HG02938 (cell line): Measurements from ENCODE around the gene NFATC1.
A peak's percentile ranks its signal among the peaks of the same experiment; 100 is the strongest.

Experiments used
- ATAC-seq: cut with Tn5 transposase; IDR thresholded peaks from one replicate; pipeline ENCODE4 v1.9.1; 2021; ENCODE audit warnings: mild to moderate bottlenecking, moderate library complexity; ENCODE audit not compliant: unreplicated experiment

NFATC1 gene

GRCh38 chr18:79402977-79403722 lies 7.4 kb downstream of the NFATC1 start:
- ATAC-seq: no peak

- no peak for ATAC-seq
Observed at GRCh38 chr18:79403723-79404566, 8.2 kb downstream of the NFATC1 start.

GRCh38 chr18:79404567-79404910 lies 8.8 kb downstream of the NFATC1 start:
- no peak for ATAC-seq

- ATAC-seq: no peak
Observed at GRCh38 chr18:79405019-79405780, 9.5 kb downstream of the NFATC1 start.

- peak; percentile 57 for ATAC-seq
Observed at GRCh38 chr18:79405781-79406575, 10.2 kb downstream of the NFATC1 start.

- no peak for ATAC-seq
Observed at GRCh38 chr18:79406708-79407107, 11.0 kb downstream of the NFATC1 start.

- no peak for ATAC-seq
Observed at GRCh38 chr18:79409313-79409712, 13.6 kb downstream of the NFATC1 start.

- ATAC-seq: no peak
Observed at GRCh38 chr18:79410171-79410641, 14.5 kb downstream of the NFATC1 start.

- no peak for ATAC-seq
Observed at GRCh38 chr18:79410731-79411613, 15.2 kb downstream of the NFATC1 start.

GRCh38 chr18:79411614-79412526 lies 16.1 kb downstream of the NFATC1 start:
- ATAC-seq: no peak

- ATAC-seq: no peak
Observed at GRCh38 chr18:79413025-79413424, 17.3 kb downstream of the NFATC1 start.

GRCh38 chr18:79413426-79413825 lies 17.7 kb downstream of the NFATC1 start:
- ATAC-seq: no peak

- ATAC-seq: no peak
Observed at GRCh38 chr18:79413901-79414300, 18.2 kb downstream of the NFATC1 start.

GRCh38 chr18:79416022-79416676 lies 20.4 kb downstream of the NFATC1 start:
- ATAC-seq: no peak

GRCh38 chr18:79416677-79417052 lies 20.9 kb downstream of the NFATC1 start:
- ATAC-seq: no peak

- ATAC-seq: no peak
Observed at GRCh38 chr18:79418236-79418635, 22.5 kb downstream of the NFATC1 start.

- no peak for ATAC-seq
Observed at GRCh38 chr18:79418642-79419041, 22.9 kb downstream of the NFATC1 start.
